Vagina (tissue), 2 donors: ENCODE data around the gene NUP88.

ENCODE experiments used
- CTCF ChIP-seq, 3 experiments: fragments of 450-650 bp in 2 of 3; fragments of 200-600 bp in 1 of 3; sonication (generic) in 1 of 3; IDR thresholded peaks; one replicate each; pipeline ENCODE4 v1.5.1; 2017 to 2019; ENCODE audit warnings: antibody characterized with exemption in 3 of 3, mild to moderate bottlenecking in 2 of 3, moderate library complexity in 2 of 3
- POLR2A ChIP-seq, 2 donors: fragments of 450-650 bp; IDR thresholded peaks; one replicate each; pipeline ENCODE4 v1.6.1; 2017; ENCODE audit warnings: antibody characterized with exemption in 2 of 2, mild to moderate bottlenecking in 2 of 2, moderate library complexity in 2 of 2
- POLR2AphosphoS5 ChIP-seq, 2 donors: sonication (generic); formaldehyde crosslinking; IDR thresholded peaks; one replicate each; pipeline ENCODE4 v1.9.0; 2017; ENCODE audit warnings: antibody characterized with exemption in 2 of 2, mild to moderate bottlenecking in 2 of 2, low read depth in 1 of 2; ENCODE audit not compliant: insufficient read depth in 1 of 2

GRCh38 chr17:5419356-5419958, at the start of gene NUP88:
- TF ChIP-seq CTCF (IDR thresholded peaks at IDR 0.05) (no peak), POLR2AphosphoS5 (IDR thresholded peaks at IDR 0.05; ENCODE audit: insufficient read depth in 1 of 2, low read depth in 1 of 2) (peak; percentile 89 to 93), POLR2A (IDR thresholded peaks at IDR 0.05) (peak in 1 of 2 donors; percentile 83)
